GM18505 (cell line): Measurements from ENCODE around the gene INPP4B.

Experiments
- ATAC-seq: cut with Tn5 transposase; IDR thresholded peaks from one replicate; pipeline ENCODE4 v1.9.1; 2021; ENCODE audit not compliant: unreplicated experiment
- POLR2A ChIP-seq: IDR thresholded peaks from 4 replicates; pipeline ENCODE4 v1.6.1; 2011; ENCODE audit warnings: borderline replicate concordance; ENCODE audit not compliant: insufficient read depth, insufficient read length; ENCODE audit errors: extremely low read depth

Gene INPP4B

GRCh38 chr4:142164767-142165500 lies 681.2 kb downstream of the INPP4B start:
- TF ChIP-seq POLR2A, result no peak
- ATAC-seq, result no peak

- no peak for TF ChIP-seq POLR2A
- no peak for ATAC-seq
Measured at GRCh38 chr4:142161086-142161485, 685.0 kb downstream of the INPP4B start.

DNA sequence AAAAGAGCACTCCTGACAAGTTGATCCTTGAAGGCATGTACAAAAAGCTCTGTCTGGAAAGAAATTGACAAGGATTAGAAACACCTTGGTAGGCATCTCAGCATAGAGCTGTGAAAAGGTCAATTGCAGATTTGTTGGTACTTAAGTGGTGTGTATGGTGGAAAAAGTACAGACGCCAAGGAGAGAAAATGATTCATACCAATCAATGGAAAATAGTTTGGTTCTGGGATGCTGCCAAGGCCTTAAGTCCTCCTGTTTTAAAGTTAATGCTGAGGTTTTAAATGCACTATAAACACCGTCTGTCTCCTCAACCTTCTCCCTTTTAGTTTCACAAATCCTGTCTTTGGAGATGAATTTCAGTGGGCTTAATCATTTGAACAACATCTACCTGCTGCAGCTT lies 685.6 kb downstream of the INPP4B start:
- ATAC-seq, result no peak
- no peak for TF ChIP-seq POLR2A

- no peak for TF ChIP-seq POLR2A
- no peak for ATAC-seq
Measured at GRCh38 chr4:142158980-142159379, 687.1 kb downstream of the INPP4B start.

DNA sequence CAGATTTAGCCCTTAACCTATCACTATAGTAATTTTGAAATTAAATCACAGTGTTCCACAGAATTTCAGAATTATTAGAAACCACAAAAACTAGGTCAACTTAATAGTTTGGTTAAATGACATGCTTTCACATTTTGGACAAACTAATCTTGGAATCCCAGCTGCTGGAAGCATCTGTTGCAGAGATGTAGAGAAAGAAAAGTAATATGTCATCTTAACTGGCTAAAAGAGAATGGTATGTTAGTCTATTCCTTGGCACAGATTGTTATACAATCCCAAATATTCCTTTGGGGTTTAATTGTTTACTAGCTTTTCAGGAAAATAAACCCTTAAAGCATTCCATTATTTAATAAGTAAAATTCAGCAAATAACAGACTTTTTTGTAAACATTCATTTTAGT lies 689.8 kb downstream of the INPP4B start:
- no peak for ATAC-seq

DNA sequence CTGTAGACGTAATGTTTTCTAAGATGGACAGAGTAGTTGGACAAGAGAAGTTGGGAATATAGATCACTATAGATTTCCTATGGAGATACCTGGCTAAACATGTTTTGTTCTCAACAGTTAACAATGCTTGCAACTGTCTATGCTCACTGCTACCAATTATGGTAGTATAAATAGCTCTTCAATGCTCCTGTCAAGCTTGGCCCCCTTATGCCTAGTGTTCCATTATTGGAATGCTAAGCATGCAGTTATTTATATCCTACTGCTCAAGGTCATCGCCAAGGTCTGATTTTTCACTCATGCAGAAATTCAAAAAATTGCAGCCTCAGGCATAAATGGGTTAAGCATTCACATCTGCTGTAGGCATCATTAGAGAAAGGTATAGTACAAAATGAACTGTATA lies 690.8 kb downstream of the INPP4B start:
- no peak for ATAC-seq
- TF ChIP-seq POLR2A, result no peak

More for the DNA sequence above, 689.8 kb downstream of the INPP4B start:
- TF ChIP-seq POLR2A, result no peak

DNA sequence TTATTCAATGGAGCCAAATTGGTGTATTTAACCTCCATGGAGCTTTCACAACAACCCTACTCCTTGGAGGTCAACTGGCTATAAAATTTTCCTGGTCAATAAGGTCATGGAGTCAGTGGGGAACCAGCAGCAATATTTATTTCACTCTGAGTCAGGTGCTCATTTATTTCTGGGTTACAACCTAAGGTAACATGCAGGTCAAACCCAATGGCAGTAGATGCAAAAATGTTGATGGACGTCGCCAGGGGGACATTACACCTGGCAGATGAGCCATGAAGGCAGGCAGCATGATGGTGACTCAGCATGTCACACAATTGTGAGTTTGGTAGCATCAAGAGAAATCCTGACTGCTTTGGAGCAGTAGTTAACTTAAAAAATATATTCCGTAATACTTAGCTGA lies 695.6 kb downstream of the INPP4B start:
- ATAC-seq, result no peak
- no peak for TF ChIP-seq POLR2A

- no peak for TF ChIP-seq POLR2A
Measured at GRCh38 chr4:142144813-142145212, 701.3 kb downstream of the INPP4B start.

GRCh38 chr4:142142366-142143054 lies 703.6 kb downstream of the INPP4B start:
- TF ChIP-seq POLR2A, result no peak
- ATAC-seq, result no peak

More at GRCh38 chr4:142144813-142145212, 701.3 kb downstream of the INPP4B start:
- ATAC-seq, result no peak

DNA sequence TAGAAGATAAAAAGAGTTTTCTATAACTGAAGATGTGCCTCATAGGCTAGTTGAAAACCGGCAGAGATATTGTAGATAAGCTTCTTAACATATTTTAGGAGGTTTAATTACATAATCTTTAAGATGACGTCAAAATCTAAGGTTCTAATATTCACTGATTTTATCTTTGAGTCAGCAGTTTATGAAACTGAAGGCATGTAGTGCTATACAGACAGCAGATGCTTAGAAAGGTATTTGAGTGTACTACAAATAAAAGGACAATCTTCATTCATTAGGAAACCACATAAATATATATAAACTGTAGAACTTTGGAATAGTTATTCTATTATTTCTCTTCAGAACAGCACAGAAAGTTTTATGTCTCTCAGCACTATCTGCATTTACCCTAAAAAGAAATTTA lies 704.9 kb downstream of the INPP4B start:
- no peak for TF ChIP-seq POLR2A

DNA sequence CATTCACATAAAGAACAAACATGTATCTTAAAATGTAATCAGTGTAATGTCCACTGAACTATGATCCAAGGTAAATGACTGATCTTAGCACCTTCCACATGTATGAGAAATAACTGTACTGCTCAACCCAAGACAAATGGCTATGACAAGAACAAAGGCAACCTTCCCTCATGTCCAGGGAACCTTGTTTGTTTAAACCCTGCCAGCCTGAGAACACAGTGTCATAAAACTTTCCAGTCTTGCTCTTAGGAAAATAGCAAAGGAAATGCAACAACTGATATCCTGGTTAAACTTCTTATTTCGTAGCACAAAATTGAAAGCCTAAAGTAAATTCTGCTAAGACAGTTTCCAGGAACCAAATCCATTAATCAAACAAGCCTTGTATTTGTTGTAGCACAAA lies 715.4 kb downstream of the INPP4B start:
- no peak for TF ChIP-seq POLR2A
- ATAC-seq, result no peak

More for the DNA sequence above, 704.9 kb downstream of the INPP4B start:
- no peak for ATAC-seq

DNA sequence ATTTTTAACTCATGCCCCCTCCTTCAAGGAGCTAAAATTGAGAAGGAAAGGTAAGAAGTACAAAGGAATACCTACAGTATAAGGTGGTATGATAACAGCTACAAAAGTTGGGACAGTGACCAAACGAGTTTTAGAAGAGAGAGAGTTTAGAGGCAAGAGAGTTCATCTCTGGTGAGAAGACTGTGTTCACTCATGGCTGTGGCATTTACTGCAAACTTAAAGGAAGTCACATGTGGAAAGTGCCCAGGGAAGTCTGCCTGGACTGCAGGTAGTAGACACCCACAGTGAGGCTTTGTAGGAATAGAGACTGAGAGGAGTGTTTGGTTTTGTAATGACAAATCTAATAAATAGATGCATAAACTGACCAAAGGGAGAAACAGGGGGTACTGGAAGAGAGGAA lies 716.2 kb downstream of the INPP4B start:
- no peak for TF ChIP-seq POLR2A
- ATAC-seq, result no peak

- ATAC-seq, result no peak
- TF ChIP-seq POLR2A, result no peak
Measured at GRCh38 chr4:142129473-142129872, 716.6 kb downstream of the INPP4B start.

DNA sequence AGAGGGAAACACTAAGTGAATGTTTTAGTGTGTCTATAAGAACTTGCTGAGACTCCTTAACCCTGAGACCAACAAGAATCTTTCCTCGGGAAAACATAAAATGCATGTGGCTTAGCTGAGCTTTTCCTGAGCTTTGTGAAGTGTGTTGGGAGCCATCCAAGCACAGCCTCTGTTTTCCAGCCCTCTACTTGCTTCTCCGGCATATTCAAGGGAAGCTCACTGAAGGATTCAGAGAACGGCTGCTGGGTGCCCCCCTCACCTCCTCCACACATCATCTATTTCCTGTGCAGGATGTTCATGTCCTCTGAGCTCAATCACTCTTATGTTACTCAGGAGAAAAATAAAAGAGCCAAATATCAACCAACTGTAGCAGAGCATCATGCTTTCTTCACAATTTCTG lies 717.6 kb downstream of the INPP4B start:
- TF ChIP-seq POLR2A, result no peak
- ATAC-seq, result no peak
